HG03432 (cell line): ENCODE results near the gene PEX16.

ENCODE experiments used
- ATAC-seq: cut with Tn5 transposase; IDR thresholded peaks from one replicate; pipeline ENCODE4 v1.9.1; 2021; ENCODE audit warnings: mild to moderate bottlenecking, moderate library complexity; ENCODE audit not compliant: unreplicated experiment

Gene PEX16

GRCh38 chr11:45879803-45880686, 37.6 kb downstream of the PEX16 start:
- ATAC-seq: no peak

- no peak for ATAC-seq
Observed at GRCh38 chr11:45877845-45878244, 39.8 kb downstream of the PEX16 start.

GRCh38 chr11:45877221-45877620, 40.5 kb downstream of the PEX16 start:
- ATAC-seq: no peak

GRCh38 chr11:45876401-45876800, 41.3 kb downstream of the PEX16 start:
- ATAC-seq: no peak

GRCh38 chr11:45872651-45873356, 44.9 kb downstream of the PEX16 start:
- ATAC-seq: no peak

GRCh38 chr11:45871638-45872037, 46.0 kb downstream of the PEX16 start:
- ATAC-seq: no peak

GRCh38 chr11:45870706-45871105, 47.0 kb downstream of the PEX16 start:
- ATAC-seq: no peak

GRCh38 chr11:45869551-45869950, 48.1 kb downstream of the PEX16 start:
- no peak for ATAC-seq

GRCh38 chr11:45864041-45864440, 53.6 kb downstream of the PEX16 start:
- no peak for ATAC-seq

- no peak for ATAC-seq
Observed at GRCh38 chr11:45860764-45861510, 56.7 kb downstream of the PEX16 start.

- ATAC-seq: no peak
Observed at GRCh38 chr11:45860348-45860747, 57.3 kb downstream of the PEX16 start.
